Muscle of arm (tissue), 12 donors: ENCODE measurements around the gene DYNLL1. TPM values are rescaled to one million over a fixed set of nuclear protein-coding genes. Genes with fewer than 3 reads are reported as not detected.
"Not testable (repeated sequence)": the region's sequence is repeated elsewhere in the genome, so short reads cannot be mapped to it uniquely, and the experiment has no call there.

Experiments used
- DNase-seq: peaks from one replicate; pipeline ENCODE4 v3.0.0-alpha.2; 2013
- polyA plus RNA-seq, 12 donors: library from polyadenylated mRNA; unstranded; fragments of 120-200 nt; gene quantifications; one replicate each; pipeline ENCODE4 v1.2.1, GENCODE V29; 2013; ENCODE audit not compliant: insufficient read length in 12 of 12

Gene DYNLL1
- polyA plus RNA-seq, 12 donors: 258 to 571 (median 356) TPM; not detected in 1

DNA sequence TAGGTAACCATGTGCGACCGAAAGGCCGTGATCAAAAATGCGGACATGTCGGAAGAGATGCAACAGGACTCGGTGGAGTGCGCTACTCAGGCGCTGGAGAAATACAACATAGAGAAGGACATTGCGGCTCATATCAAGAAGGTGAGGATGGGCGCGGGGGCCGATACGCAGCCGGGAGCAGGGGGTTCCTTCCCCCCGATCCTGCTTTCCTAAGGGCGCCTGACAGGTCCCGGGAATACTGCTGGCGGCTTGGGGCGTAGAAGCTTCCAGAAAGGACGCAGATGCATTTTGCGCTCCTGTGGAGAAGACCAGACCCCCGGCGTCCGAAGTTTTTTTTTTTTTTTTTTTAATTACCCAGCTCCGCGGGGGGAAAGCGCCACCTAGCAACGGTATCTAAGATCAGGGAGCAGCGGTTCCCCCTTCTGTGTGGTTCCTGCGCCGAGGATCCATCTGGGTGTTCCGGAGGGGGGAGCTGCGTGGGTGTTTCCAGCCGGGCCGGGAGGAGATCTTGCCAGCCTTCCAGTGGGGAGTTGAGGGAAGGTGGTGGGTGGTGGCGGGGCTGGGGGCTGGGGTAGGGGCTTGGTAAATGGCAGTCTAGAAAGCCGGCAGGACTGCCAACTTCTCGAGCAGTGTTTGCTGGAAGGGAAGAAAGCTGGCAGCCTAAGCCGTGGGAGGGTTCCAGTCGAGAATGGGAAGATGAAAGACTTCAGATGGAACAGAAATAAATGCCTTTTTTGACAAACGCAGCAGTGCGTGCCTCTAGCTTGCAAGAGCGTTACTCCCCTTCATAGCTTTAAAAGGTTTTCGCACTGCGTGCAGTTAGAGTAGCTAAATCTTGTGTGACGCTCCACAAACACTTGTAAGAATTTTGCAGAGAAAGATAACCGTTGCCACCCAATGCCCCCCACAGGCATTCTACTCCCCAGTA, 764 bp downstream of the DYNLL1 start:
- DNase-seq: peak; percentile 51

DNA sequence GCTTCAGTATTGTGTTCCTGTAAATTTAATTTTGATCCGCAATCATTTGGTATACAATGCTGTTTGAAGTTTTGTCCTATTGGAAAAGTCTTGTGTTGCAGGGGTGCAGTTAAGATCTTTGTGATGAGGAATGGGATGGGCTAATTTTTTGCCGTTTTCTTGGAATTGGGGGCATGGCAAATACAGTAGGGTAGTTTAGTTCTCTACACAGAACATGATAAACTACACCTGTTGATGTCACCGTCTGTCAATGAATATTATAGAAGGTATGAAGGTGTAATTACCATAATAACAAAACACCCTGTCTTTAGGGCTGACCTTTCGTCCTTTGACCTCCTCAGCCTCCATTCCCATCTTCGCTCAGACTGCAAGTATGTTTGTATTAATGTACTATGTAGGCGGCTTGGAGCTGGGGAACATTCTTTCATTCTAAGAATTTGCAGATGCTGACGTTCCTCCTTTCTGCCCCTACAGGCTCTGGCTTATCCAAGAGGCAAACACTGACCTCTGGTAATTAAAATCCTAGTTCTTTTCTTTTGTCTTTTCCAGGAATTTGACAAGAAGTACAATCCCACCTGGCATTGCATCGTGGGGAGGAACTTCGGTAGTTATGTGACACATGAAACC, 1.7 kb downstream of the DYNLL1 start:
- no peak for DNase-seq

GRCh38 chr12:120498870-120499515, 3.1 kb downstream of the DYNLL1 start:
- DNase-seq: no peak

- DNase-seq: no peak
Measured at GRCh38 chr12:120500581-120500980, 4.7 kb downstream of the DYNLL1 start.

- no peak for DNase-seq
Measured at GRCh38 chr12:120504587-120504986, 8.7 kb downstream of the DYNLL1 start.

- DNase-seq: no peak
Measured at GRCh38 chr12:120508537-120508936, 12.6 kb downstream of the DYNLL1 start.

- no peak for DNase-seq
Measured at GRCh38 chr12:120514002-120514401, 18.1 kb downstream of the DYNLL1 start.

- DNase-seq: no peak
Measured at GRCh38 chr12:120515496-120515895, 19.6 kb downstream of the DYNLL1 start.

DNA sequence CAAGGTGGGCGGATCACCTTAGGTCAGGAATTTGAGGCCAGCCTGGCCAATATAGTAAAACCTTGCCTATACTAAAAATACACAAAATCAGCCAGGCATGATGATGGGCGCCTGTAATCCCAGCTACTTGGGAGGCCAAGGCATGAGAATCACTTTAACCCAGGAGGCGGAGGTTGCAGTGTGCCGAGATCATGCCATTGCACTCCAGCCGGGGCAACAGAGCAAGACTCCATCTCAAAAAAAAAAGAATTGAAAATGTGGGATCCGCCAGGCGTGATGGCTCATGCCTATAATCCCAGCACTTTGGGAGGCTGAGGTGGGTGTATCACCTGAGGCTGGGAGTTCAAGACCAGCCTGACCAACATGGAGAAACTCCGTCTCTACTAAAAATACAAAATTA, 23.4 kb downstream of the DYNLL1 start:
- DNase-seq: not testable (repeated sequence)

GRCh38 chr12:120522568-120522967, 26.7 kb downstream of the DYNLL1 start:
- no peak for DNase-seq

DNA sequence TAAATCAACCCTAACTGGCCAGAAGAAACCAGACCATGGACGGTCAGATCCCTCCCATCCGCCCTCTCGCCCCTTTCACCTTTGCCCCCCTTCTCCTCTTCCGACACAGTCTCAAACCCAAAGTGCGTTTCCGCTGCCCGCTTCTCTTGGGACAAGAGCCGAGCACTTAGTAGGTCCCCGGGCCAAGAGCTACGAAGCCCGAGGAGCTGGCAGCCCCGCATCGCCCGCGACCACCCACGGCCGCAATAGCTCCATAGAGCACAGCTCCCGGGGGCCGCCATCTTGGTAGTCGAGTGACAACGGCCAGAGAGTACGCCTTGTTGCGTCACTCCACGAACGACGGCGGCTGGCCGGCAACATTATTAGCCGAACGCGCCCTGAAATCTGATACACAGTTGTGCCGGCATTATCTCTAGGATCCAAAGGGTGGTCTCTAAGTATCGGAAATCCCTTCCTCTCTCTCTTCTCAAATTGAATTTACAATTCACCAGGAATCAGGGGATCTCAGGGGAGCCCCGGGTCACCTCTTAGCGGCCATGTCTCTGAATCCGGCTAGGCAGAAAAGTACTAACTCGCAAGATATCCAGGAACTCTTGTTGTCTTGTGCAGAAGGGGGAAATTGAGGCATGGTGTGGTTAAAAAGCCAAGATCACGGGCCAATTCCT, 33.1 kb downstream of the DYNLL1 start, which contains the start of gene COQ5:
TSS of gene COQ5 (minus strand) at position 298 of the 665 bp plus-strand sequence. CDS start at position 281, 17 bp downstream.
- peak; percentile 95 for DNase-seq

DNA sequence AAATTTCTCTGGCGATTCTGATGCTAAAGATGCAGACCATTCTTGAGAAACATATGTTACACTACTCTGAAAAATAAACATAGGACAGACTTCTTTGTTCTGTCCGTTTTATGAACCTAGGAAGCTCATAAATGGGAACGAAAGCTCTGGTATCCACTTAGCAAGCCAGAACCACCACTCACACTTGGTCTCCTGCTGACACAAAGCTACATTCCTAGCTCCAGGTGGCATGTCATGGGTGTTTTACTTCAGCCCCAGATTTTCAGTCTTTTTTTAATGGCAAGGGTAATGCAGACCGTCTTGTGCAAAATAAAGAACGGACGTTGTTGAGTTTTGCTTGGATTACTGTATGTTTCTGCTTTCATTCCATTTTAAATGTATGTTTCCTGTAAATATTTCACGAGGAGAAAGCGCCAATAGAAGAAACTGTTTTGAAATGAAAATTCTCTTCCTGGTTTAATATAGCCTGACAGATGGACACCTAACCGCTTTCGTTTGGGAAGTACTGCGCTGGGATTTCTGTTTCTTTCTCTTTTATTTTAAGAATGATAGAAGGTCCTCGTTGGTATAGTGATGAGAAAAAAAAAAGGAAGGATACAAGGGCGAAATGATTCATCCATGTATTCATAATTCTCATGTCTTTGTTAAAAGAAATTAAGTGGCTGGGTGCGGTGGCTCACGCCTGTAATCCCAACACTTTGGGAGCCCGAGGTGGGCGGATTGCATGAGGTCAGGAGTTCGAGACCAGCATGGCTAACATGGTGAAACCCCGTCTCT, 33.9 kb downstream of the DYNLL1 start:
- peak; percentile 43 for DNase-seq

DNA sequence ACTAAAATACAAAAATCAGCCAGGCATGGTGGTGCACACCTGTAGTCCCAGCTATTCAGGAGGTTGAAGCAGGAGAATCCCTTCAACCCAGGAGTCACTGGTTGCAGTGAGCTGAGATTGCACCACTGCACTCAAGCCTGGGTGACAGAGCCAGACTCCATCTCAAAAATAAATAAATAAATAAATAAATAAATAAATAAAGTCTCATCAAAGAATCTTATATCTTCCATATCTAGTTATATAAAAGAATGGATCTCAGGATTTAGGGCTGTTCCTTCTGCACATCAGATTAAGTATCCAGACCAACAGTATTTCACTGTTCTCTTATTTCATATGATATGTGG, 34.5 kb downstream of the DYNLL1 start:
- DNase-seq: not testable (repeated sequence)

- DNase-seq: no peak
Measured at GRCh38 chr12:120532701-120533238, 36.9 kb downstream of the DYNLL1 start.

DNA sequence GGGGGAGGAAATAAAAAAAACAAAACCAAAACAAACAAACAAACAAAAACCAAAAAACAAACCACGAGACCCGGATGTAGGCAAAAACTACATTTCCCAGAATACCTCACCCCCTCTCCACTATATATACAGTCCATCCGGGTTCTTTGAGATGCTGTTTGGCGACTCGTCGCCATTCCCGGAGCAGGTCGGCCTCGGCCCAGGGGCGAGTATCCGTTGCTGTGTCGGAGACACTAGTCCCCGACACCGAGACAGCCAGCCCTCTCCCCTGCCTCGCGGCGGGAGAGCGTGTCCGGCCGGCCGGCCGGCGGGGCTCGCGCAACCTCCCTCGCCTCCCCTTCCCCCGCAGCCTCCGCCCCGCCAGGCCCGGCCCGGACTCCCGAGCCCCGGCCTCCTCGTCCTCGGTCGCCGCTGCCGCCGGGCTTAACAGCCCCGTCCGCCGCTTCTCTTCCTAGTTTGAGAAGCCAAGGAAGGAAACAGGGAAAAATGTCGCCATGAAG, 38.3 kb downstream of the DYNLL1 start, which contains the start of gene RNF10:
TSS of gene RNF10 (plus strand) at position 154 of the 500 bp plus-strand sequence. CDS start 456 bp downstream, outside the sequence.
- peak; percentile 93 for DNase-seq

DNA sequence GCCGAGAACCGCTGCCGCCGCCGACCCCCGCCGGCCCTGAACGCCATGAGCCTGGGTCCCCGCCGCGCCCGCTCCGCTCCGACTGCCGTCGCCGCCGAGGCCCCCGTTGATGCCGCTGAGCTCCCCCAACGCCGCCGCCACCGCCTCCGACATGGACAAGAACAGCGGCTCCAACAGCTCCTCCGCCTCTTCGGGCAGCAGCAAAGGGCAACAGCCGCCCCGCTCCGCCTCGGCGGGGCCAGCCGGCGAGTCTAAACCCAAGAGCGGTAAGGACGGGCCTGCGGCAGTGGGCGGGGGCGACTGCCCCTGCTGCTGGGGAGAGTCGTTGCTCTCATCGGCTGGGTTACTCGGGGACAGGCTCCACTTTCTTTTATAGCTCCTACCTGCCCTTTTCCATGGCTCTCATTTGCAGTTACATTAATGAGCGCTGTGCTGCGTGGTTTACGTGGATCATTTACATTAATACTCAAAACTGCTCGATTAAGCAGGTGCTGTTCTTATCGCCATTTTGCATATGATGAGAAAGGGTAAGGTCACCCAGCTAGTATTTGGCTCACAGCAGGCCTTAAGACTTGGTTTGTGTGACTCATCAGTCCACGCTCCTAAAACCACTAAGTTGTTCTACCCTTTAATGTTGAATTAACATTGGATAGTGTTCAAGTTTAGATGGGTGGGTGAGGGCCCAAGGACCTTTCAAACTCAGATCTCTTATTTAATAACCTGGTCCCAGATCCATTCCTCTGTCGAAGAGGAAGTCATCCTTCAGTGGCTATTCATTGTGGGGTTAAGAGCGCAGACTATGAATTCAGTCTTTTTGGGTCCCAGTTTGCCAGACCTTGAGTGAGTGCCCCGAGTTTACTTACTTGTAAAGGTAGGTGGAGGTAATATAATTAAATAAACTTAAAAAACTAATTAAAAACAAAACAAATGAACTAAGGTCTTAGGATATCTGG, 39.1 kb downstream of the DYNLL1 start:
- peak; percentile 43 for DNase-seq

DNA sequence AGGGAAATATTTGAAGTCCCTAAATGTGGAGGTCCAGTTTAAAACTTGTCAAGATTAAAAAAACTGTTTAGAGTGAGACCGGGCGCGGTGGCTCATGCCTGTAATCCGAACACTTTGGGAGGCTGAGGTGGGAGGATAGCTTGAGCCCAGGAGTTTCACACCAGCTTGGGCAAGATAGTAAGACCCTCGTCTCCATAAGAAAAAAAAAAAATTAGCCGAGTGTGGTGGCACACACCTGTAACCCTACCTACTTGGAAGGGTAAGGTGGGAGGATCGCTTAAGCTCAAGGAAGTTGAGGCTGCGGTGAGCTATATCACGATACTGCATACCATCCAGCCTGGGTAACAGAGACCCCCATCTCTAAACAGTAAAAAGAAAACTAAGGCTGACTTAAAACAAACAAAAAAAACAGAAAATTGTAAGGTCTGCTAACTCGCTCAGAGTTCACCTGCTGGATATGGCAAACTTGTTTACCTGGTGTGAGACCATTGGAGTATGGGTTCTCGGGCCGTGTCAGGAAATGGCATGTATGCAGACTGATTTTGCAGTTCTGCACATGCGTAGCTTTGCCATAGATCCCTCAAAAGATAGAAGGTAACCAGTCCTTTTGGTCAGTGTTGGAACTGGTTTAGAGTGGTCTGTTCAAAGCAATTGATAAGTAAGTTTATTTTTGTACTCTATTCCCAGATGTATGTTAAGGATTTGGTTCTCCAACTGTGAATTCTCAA, 40.3 kb downstream of the DYNLL1 start:
- DNase-seq: no peak

GRCh38 chr12:120537856-120538220, 41.9 kb downstream of the DYNLL1 start:
- DNase-seq: no peak
